ENCODE results near the gene KCNQ1. TPM values are rescaled to one million over a fixed set of nuclear protein-coding genes. Genes with fewer than 3 reads are reported as not detected.

Gene KCNQ1
- total RNA-seq, 2 experiments from 2014 or later: 8.7 to 9.5 TPM

DNA sequence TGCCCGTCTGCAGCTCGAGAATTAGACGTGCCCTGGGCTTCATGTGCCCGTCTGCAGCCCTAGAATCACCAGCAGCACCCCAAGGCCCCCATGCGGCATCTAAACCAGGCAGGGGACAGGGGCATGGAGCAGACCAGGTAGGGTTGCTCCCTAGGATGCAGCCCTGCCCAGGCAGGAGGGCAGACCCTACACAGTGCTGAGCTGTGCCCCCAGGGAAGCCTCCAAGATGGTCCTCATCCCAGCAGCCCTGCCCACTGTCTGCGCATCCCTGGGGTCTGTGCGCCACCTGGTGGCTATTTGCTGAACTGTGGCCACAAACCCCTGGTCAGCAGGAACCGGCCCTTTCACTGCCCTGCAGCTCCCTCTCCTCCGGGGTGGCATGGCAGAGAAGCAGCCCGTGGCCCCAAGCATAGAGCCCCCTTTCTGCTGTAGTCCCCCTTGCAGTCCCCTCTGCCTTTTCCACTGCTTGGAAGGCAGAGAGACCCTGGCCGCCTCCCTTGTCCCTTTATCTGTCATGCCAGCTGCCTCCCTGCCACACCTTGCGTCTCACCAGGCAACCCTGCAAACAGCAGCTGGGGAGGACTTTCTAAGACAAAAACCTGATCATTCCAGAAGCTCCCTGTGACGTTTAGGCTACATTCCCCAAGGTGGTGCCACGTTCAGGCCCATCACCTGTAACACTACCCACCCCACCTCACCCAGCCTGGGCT, 86.6 kb downstream of the KCNQ1 start:
- H3K36me3 Mint-ChIP-seq (ENCODE audit: low read depth): no peaks in the 10 kb centered on the region
- DNase-seq (peak; percentile 78), ATAC-seq (peak; percentile 52)
- H3K4me1 Mint-ChIP-seq (ENCODE audit: low read depth): peaks cover 28% of the 10 kb centered on the region
- no peak overlapping the region for H3K4me3 Mint-ChIP-seq
- no peaks in the 10 kb centered on the region for H3K9me3 Mint-ChIP-seq
- no peak overlapping the region for H3K27ac Mint-ChIP-seq
- no peaks in the 10 kb centered on the region for H3K27me3 Mint-ChIP-seq
- ChIA-PET CTCF (interaction anchor here (0.7 to 8.4 kb wide), 45 partner anchors 9 to 1120 kb away, joined by 3 to 412 read pairs (median 5); partner anchors contain the start of genes CDKN1C, KCNQ1, TRPM5 and TSSC4), POLR2A (interaction anchor here (1.1 to 3.2 kb wide), 3 partner anchors 354 to 360 kb away, joined by 3 to 26 read pairs (median 13); partner anchors contain the start of gene CDKN1C)
- intact Hi-C loops (cut with micrococcal nuclease): loop anchor here (1.0 kb wide), 1 partner anchor 103 kb away; no protein-coding TSS in a partner anchor
- TF ChIP-seq, protein P1, sequence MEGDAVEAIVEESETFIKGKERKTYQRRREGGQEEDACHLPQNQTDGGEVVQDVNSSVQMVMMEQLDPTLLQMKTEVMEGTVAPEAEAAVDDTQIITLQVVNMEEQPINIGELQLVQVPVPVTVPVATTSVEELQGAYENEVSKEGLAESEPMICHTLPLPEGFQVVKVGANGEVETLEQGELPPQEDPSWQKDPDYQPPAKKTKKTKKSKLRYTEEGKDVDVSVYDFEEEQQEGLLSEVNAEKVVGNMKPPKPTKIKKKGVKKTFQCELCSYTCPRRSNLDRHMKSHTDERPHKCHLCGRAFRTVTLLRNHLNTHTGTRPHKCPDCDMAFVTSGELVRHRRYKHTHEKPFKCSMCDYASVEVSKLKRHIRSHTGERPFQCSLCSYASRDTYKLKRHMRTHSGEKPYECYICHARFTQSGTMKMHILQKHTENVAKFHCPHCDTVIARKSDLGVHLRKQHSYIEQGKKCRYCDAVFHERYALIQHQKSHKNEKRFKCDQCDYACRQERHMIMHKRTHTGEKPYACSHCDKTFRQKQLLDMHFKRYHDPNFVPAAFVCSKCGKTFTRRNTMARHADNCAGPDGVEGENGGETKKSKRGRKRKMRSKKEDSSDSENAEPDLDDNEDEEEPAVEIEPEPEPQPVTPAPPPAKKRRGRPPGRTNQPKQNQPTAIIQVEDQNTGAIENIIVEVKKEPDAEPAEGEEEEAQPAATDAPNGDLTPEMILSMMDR (IDR thresholded peaks at IDR 0.05): peak; percentile 98

DNA sequence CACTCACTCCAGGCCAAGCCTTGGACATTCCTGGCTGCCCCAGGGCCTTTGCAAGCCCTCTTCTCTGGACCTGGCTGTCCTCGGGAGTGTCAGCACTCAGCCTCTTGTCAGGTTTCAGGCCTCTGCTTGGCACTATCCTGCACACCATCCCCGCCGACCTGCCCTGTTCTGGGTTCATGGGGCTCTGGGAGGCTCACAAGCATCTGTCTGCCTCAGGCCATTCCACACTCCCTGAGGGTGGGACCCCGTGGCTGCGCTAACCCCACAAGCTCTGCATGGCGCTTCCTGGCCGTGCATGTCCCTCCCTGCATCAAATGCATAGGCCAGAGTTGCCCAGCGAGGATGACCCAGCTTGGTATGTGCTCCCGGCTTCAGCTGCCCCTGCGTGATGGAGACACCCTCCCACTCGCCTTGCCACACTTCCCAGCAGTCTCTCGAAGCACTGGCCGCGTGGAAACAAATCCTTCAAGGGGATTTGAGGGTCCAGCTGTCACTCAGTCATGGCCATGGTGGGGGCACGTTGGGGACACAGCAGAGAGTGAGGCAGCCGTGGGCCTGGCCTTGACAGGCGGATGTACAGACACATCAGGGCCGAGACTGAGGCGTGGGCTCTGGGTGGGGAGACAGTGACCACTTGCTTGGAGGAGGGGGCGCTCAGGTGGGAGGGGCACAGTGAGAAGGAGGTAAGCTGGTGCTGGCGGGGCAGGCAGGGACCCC, 87.3 kb downstream of the KCNQ1 start:
- Mint-ChIP-seq H3K36me3 (ENCODE audit: low read depth) (no peaks in the 10 kb centered on the region), H3K4me1 (ENCODE audit: low read depth) (peaks cover 22% of the 10 kb centered on the region), H3K9me3 (no peaks in the 10 kb centered on the region), H3K27me3 (no peaks in the 10 kb centered on the region), H3K4me3 (no peak overlapping the region), H3K27ac (no peak overlapping the region)
- intact Hi-C loops (cut with micrococcal nuclease): loop anchor here (1.0 kb wide), 1 partner anchor 104 kb away; no protein-coding TSS in a partner anchor
- POLR2A ChIA-PET: interaction anchor here (1.0 to 3.2 kb wide), 5 partner anchors 70 to 359 kb away, joined by 3 to 26 read pairs (median 4); partner anchors contain the start of gene CDKN1C
- DNase-seq (no peak), ATAC-seq (no peak)
- CTCF ChIA-PET: interaction anchor here (0.7 to 8.4 kb wide), 55 partner anchors 8 to 559 kb away, joined by 3 to 412 read pairs (median 5); partner anchors contain the start of genes C11orf21, CDKN1C, KCNQ1 and PHLDA2
- TF ChIP-seq, protein P1 (IDR thresholded peaks at IDR 0.05): no peak

DNA sequence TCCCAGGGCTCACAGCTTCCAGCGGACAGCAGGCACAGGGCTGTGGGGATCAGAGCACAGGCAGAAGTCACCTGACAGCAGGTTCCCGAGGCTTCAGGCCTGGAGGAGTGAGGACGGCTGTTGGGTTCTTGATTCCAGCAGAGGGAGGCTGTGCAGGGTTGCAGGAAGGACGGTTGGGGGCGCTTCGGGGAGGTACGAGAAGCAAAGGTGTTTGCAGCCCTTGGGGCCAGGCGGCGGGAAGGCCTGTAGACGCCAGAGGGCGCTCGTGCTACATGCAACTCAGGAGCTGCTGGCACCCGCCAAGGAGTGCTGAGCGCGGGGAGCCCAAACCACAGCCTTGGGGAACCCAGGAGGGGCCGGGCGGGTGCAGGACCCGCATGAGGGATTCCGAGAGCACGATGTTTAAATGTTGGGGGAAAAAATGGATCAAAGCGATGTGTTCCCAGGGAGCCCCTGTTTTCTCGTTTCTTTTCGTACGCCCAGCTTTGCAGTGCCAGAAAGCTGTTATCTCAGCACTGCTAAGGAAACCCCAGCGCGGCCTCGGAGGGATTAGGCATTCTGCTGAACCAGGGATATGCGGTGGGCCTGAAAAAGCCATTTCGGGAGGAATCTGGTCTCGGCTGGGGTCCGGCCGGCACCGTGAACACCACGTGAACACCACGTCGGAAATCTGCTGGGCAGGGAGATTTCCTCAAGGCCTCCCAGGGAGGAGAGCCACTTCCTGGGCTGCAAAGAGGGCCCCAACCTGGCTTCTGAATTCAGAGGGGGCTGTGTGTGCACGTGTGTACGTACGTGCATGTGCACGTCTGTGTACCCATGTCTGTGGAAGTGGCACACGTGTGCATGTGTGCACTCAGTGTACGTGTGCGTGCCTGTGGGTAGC, 88.1 kb downstream of the KCNQ1 start:
- Mint-ChIP-seq H3K4me1 (ENCODE audit: low read depth) (peaks cover 19% of the 10 kb centered on the region), H3K27ac (no peak overlapping the region), H3K4me3 (peak overlapping the region; percentile 55), H3K36me3 (ENCODE audit: low read depth) (no peaks in the 10 kb centered on the region), H3K9me3 (no peaks in the 10 kb centered on the region), H3K27me3 (no peaks in the 10 kb centered on the region)
- intact Hi-C loops (cut with micrococcal nuclease): loop anchor here (1.0 kb wide), 1 partner anchor 355 kb away; no protein-coding TSS in a partner anchor
- ChIA-PET POLR2A (interaction anchor here (0.7 to 3.2 kb wide), 8 partner anchors 33 to 358 kb away, joined by 3 to 26 read pairs (median 4); partner anchors contain the start of gene CDKN1C), CTCF (interaction anchor here (0.6 to 8.4 kb wide), 75 partner anchors 8 to 558 kb away, joined by 3 to 412 read pairs (median 4); partner anchors contain the start of genes ASCL2, C11orf21, CDKN1C and KCNQ1)
- TF ChIP-seq, protein P1 (IDR thresholded peaks at IDR 0.05): peak; percentile 96
- ATAC-seq (peak; percentile 84), DNase-seq (peak; percentile 97)

DNA sequence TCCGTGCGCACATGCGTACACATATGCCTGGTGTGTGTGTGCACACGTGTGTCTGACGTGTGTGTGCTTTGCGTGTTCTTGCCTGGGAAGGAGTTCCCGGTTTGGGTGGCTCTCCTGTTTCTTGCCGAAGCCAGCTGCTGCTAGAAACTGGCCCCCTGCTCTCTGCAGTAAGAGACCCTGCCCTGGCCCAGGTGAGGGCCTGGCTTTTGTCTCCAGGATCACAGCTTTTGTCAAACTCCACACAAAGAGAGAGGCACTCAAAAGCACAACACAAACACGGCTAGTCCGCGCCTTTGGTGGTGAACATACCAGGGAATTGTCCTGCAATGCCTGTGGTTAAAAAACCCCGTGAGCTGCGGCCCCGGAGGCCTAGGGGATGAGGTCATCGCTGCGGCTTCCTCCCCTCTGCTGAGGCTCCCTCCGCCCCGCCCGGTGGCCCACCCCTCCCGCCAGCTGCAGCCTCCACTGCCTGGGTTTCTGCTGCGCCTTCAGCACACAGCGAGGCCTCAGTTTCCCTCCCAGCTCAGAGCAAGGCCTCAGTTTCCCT, 88.9 kb downstream of the KCNQ1 start:
- TF ChIP-seq, protein P1 (IDR thresholded peaks at IDR 0.05): no peak
- ATAC-seq: peak; percentile 37
- peak; percentile 77 for DNase-seq
- Mint-ChIP-seq H3K9me3 (no peaks in the 10 kb centered on the region), H3K4me3 (peak overlapping the region; percentile 55), H3K36me3 (ENCODE audit: low read depth) (no peaks in the 10 kb centered on the region), H3K27ac (no peak overlapping the region), H3K27me3 (no peaks in the 10 kb centered on the region), H3K4me1 (ENCODE audit: low read depth) (peaks cover 19% of the 10 kb centered on the region)
- ChIA-PET CTCF (interaction anchor here (0.6 to 8.4 kb wide), 60 partner anchors 9 to 558 kb away, joined by 3 to 412 read pairs (median 4); partner anchors contain the start of genes ASCL2, C11orf21, CDKN1C and KCNQ1), POLR2A (interaction anchor here (0.7 to 3.2 kb wide), 6 partner anchors 33 to 358 kb away, joined by 3 to 26 read pairs (median 4); no protein-coding TSS in a partner anchor)
- intact Hi-C loops (cut with micrococcal nuclease): loop anchor here (1.0 kb wide), 1 partner anchor 355 kb away; no protein-coding TSS in a partner anchor

Measured in activated CD8-positive, alpha-beta T cell treated with anti-CD3 and anti-CD28 coated beads for 36 hours (primary cell).